IMR-90 (cell line): Measurements from ENCODE around the gene PYROXD2. TPM values are rescaled to one million over a fixed set of nuclear protein-coding genes. Genes with fewer than 3 reads are reported as not detected.

Experiments used
- ATAC-seq: fragments of 200-7000 bp; cut with Tn5 transposase; 2 replicates; pipeline ENCODE4 v1.9.1; 2020; ENCODE audit warnings: low read depth, mild to moderate bottlenecking, moderate library complexity
- BruUV-seq: library from RNA; stranded (reverse); fragments of 400-500 nt; replicated peaks from 2 replicates; lab custom pipeline; 2021; lab: Mats Ljungman, UMichigan
- CTCF ChIA-PET: fragments of 300-600 bp; formaldehyde crosslinking; extraction: SDS; loops from one replicate; lab custom pipeline; 2021; ENCODE audit warnings: antibody characterized with exemption; lab: Yijun Ruan, JAX
- POLR2A ChIA-PET: fragments of 300-600 bp; sonication (Branson Sonifier 250); formaldehyde crosslinking; loops from one replicate; lab custom pipeline; 2022; ENCODE audit warnings: antibody characterized with exemption; ENCODE audit not compliant: unreplicated experiment; lab: Charles Lee
- DNase-seq: peaks from one replicate; pipeline ENCODE4 v3.0.0; 2013
- H2AFZ ChIP-seq: replicated peaks from 2 replicates; pipeline ENCODE3; 2013; ENCODE audit warnings: low read length, mild to moderate bottlenecking; ENCODE audit not compliant: poor library complexity
- H2AK5ac ChIP-seq: 2 replicates; pipeline ENCODE4 v1.6.1; 2013; ENCODE audit warnings: low read depth, low read length, inconsistent platforms
- H2AK9ac ChIP-seq: replicated peaks from 2 replicates; pipeline ENCODE3; 2013; ENCODE audit warnings: mild to moderate bottlenecking, low read depth, low read length, moderate library complexity; ENCODE audit not compliant: poor library complexity
- H2BK120ac ChIP-seq: 2 replicates; pipeline ENCODE4 v1.6.1; 2013; ENCODE audit warnings: low read depth, low read length, inconsistent platforms
- H2BK15ac ChIP-seq: 3 replicates; pipeline ENCODE4 v1.6.1; 2013; ENCODE audit warnings: low read depth, low read length, inconsistent platforms
- H2BK20ac ChIP-seq: 2 replicates; pipeline ENCODE4 v1.6.1; 2013; ENCODE audit warnings: low read depth, mild to moderate bottlenecking, inconsistent platforms, low read length, moderate library complexity
- H2BK5ac ChIP-seq: 2 replicates; pipeline ENCODE4 v1.6.1; 2013; ENCODE audit warnings: mild to moderate bottlenecking, low read depth, low read length, inconsistent platforms; ENCODE audit not compliant: poor library complexity, severe bottlenecking
- H3K14ac ChIP-seq: replicated peaks from 2 replicates; pipeline ENCODE4 v1.6.1; 2013; ENCODE audit warnings: low read depth, low read length, inconsistent platforms
- H3K18ac ChIP-seq: 2 replicates; pipeline ENCODE4 v1.6.1; 2013; ENCODE audit warnings: low read depth, low read length, control low read depth
- H3K23ac ChIP-seq: 2 replicates; pipeline ENCODE4 v1.6.1; 2013; ENCODE audit warnings: low read depth, low read length, inconsistent platforms
- H3K27ac ChIP-seq: 2 replicates; pipeline ENCODE4 v1.5.1; 2013; ENCODE audit warnings: mild to moderate bottlenecking, control low read depth, low read length; ENCODE audit not compliant: insufficient read depth
- H3K27me3 ChIP-seq: 2 replicates; pipeline ENCODE4 v1.6.1; 2013; ENCODE audit warnings: low read length; ENCODE audit not compliant: control insufficient read depth, insufficient read depth
- H3K36me3 ChIP-seq: 2 replicates; pipeline ENCODE4 v1.6.1; 2013; ENCODE audit warnings: low read length, mixed read lengths; ENCODE audit not compliant: control insufficient read depth, insufficient read depth
- H3K4ac ChIP-seq: 2 replicates; pipeline ENCODE4 v1.6.1; 2013; ENCODE audit warnings: low read depth, low read length, inconsistent platforms
- H3K4me1 ChIP-seq: 2 replicates; pipeline ENCODE4 v1.6.1; 2013; ENCODE audit warnings: low read length, mixed read lengths; ENCODE audit not compliant: control insufficient read depth, insufficient read depth
- H3K4me2 ChIP-seq: 2 replicates; pipeline ENCODE4 v1.6.1; 2013; ENCODE audit warnings: low read depth, mild to moderate bottlenecking, control low read depth, low read length, moderate library complexity
- H3K4me3 ChIP-seq: 2 replicates; pipeline ENCODE4 v1.5.1; 2013; ENCODE audit warnings: low read depth, mild to moderate bottlenecking, control low read depth, low read length, moderate library complexity; ENCODE audit not compliant: insufficient read depth
- H3K56ac ChIP-seq: 2 replicates; pipeline ENCODE4 v1.6.1; 2013; ENCODE audit warnings: low read length, inconsistent platforms; ENCODE audit not compliant: insufficient read depth; ENCODE audit errors: extremely low read depth
- H3K79me1 ChIP-seq, 2 experiments: 2 replicates each; pipeline ENCODE4 v1.6.1; 2013; ENCODE audit warnings: low read length in 2 of 2, inconsistent platforms in 1 of 2, low read depth in 1 of 2
- H3K9ac ChIP-seq: 2 replicates; pipeline ENCODE4 v1.6.1; 2013; ENCODE audit warnings: low read depth, low read length, control low read depth
- H3K9me1 ChIP-seq: 2 replicates; pipeline ENCODE4 v1.6.1; 2013; ENCODE audit warnings: low read length, inconsistent platforms; ENCODE audit not compliant: insufficient read depth
- H3K9me3 ChIP-seq: 2 replicates; pipeline ENCODE4 v1.6.1; 2013; ENCODE audit warnings: low read length; ENCODE audit not compliant: control insufficient read depth, insufficient read depth
- H4K20me1 ChIP-seq: 2 replicates; pipeline ENCODE4 v1.6.1; 2013; ENCODE audit warnings: low read length, inconsistent platforms; ENCODE audit not compliant: insufficient read depth
- H4K5ac ChIP-seq: 2 replicates; pipeline ENCODE4 v1.6.1; 2013; ENCODE audit warnings: mild to moderate bottlenecking, low read depth, low read length, control low read depth
- H4K8ac ChIP-seq, 2 experiments: 2 replicates each; pipeline ENCODE4 v1.6.1; 2013; ENCODE audit warnings: low read depth in 2 of 2, low read length in 2 of 2, control low read depth in 1 of 2, inconsistent platforms in 1 of 2
- H4K91ac ChIP-seq: 2 replicates; pipeline ENCODE4 v1.6.1; 2013; ENCODE audit warnings: low read depth, low read length, inconsistent platforms; ENCODE audit not compliant: insufficient read depth
- BHLHE40 ChIP-seq: fragments of 150-350 bp; IDR thresholded peaks from 2 replicates; pipeline ENCODE4 v1.6.1; 2016; ENCODE audit warnings: mild to moderate bottlenecking, low read depth, low read length
- CEBPB ChIP-seq: IDR thresholded peaks from 2 replicates; pipeline ENCODE4 v1.6.1; 2012; ENCODE audit warnings: low read depth, low read length, improper control_type of control experiment
- CHD1 ChIP-seq: IDR thresholded peaks from 2 replicates; pipeline ENCODE4 v1.6.1; 2012; ENCODE audit warnings: low read depth, low read length, improper control_type of control experiment
- CTCF ChIP-seq: conservative IDR thresholded peaks from 2 replicates; pipeline ENCODE4 v1.5.1; 2012; ENCODE audit warnings: mild to moderate bottlenecking, low read depth, low read length, improper control_type of control experiment
- FOS ChIP-seq: fragments of 150-350 bp; IDR thresholded peaks from 2 replicates; pipeline ENCODE4 v1.6.1; 2016; ENCODE audit warnings: low read depth, low read length
- MAFK ChIP-seq: IDR thresholded peaks from 2 replicates; pipeline ENCODE4 v1.6.1; 2012; ENCODE audit warnings: low read depth, low read length, improper control_type of control experiment
- MAZ ChIP-seq: IDR thresholded peaks from 2 replicates; pipeline ENCODE4 v1.6.1; 2012; ENCODE audit warnings: low read depth, mild to moderate bottlenecking, low read length, improper control_type of control experiment, moderate library complexity, borderline replicate concordance
- MXI1 ChIP-seq: IDR thresholded peaks from 2 replicates; pipeline ENCODE4 v1.6.1; 2012; ENCODE audit warnings: low read depth, mild to moderate bottlenecking, low read length, moderate library complexity, borderline replicate concordance
- NFE2L2 ChIP-seq: fragments of 150-350 bp; IDR thresholded peaks from 2 replicates; pipeline ENCODE4 v1.6.1; 2016; ENCODE audit warnings: low read depth, mild to moderate bottlenecking, low read length
- POLR2A ChIP-seq: IDR thresholded peaks from 2 replicates; pipeline ENCODE4 v1.6.1; 2012; ENCODE audit warnings: mild to moderate bottlenecking, low read depth, low read length
- RAD21 ChIP-seq: IDR thresholded peaks from 2 replicates; pipeline ENCODE4 v1.6.1; 2012; ENCODE audit warnings: low read length, improper control_type of control experiment
- RCOR1 ChIP-seq: IDR thresholded peaks from 2 replicates; pipeline ENCODE4 v1.6.1; 2012; ENCODE audit warnings: mild to moderate bottlenecking, low read length, improper control_type of control experiment; ENCODE audit not compliant: insufficient replicate concordance
- RFX5 ChIP-seq: IDR thresholded peaks from 2 replicates; pipeline ENCODE4 v1.8.0; 2012; ENCODE audit warnings: low read depth, mild to moderate bottlenecking, low read length, moderate library complexity
- SMC3 ChIP-seq: fragments of 150-350 bp; IDR thresholded peaks from 2 replicates; pipeline ENCODE4 v1.6.1; 2016; ENCODE audit warnings: low read depth, mild to moderate bottlenecking, antibody characterized with exemption, low read length, moderate library complexity
- WGBS, 2 experiments: methylation state at CpG; one replicate each; pipeline versions ENCODE4 v1.1.5 to v1.1.7; 2013; ENCODE audit warnings: missing lambda C conversion rate in 2 of 2; ENCODE audit not compliant: insufficient read length in 1 of 2; ENCODE audit errors: extremely low coverage in 2 of 2; 5-methylcytosine and 5-hydroxymethylcytosine counted together
- dilution Hi-C: fragments of 300-500 bp; cut with HindIII; formaldehyde crosslinking; loops from one replicate; pipeline ENCODE4 v1.14.3; 2018; ENCODE audit warnings: low sequenced_read_pairs; ENCODE audit not compliant: unreplicated experiment
- in situ Hi-C: fragments of 300-500 bp; cut with MboI; formaldehyde crosslinking; loops from 3 replicates; pipeline ENCODE4 v1.14.3; 2019; ENCODE audit warnings: low sequenced_read_pairs, inconsistent platforms, mixed read lengths
- intact Hi-C: fragments of 100-400 bp; cut with micrococcal nuclease; formaldehyde crosslinking; loops from 2 replicates; pipeline ENCODE4 v1.10.0; 2022
- polyA plus RNA-seq, 3 experiments: library from polyadenylated mRNA; depleted of rRNA; stranded (reverse); fragments of >200 nt; gene quantifications; 2 replicates each; pipeline ENCODE4 v1.2.3, GENCODE V29; 2012; ENCODE audit warnings: low replicate concordance in 1 of 3
- total RNA-seq: library from RNA; depleted of rRNA; stranded (reverse); fragments of >200 nt; gene quantifications from 2 replicates; pipeline ENCODE4 v1.2.3, GENCODE V29; 2012
- TF ChIP-seq, protein P1 (sequence below): fragments of 150-350 bp; IDR thresholded peaks from 2 replicates; pipeline ENCODE4 v1.6.1; 2017; ENCODE audit warnings: mild to moderate bottlenecking, antibody characterized with exemption, low read length, low read depth

PYROXD2 gene
- total and polyA plus RNA-seq, 2 of the 4 experiments (the other 2 are of a cell fraction): 6.5 to 16.3 TPM

DNA sequence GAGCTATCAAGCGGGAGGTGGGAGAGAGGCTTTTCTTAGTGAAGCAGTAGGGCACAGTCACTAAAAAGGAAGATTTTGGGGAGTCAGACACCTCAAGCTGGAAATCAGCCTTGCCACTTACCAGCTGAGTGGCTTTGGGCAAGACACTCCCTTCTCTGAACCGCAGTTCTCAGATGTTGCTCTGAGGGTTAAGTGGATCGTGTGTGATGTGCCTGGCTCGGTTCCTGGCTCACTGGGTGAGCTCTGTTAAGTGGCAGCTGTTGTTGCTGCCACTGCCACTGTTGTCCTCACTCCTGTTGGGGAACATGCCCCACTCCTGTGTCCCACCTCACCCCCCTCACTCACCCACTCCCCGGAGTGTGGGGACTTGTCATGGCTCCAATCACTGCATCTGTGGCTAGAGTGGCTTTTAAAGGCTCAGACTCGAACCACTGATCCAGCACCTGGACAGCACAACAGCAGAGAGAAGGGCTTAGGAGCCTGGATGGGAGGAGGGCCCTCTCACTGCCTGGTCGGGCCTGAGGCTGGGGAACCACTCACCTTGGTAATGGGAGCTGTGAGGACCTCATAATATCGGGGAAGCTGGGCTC, 20.0 kb downstream of the PYROXD2 start:
- Histone ChIP-seq H3K4ac (no peak overlapping the region), H3K4me1 (peaks cover 5% of the 10 kb centered on the region; the same call in 1 of the 2 replicates), H4K20me1 (no peaks in the 10 kb centered on the region), H3K27me3 (no peaks in the 10 kb centered on the region), H3K27ac (no peak overlapping the region), H3K9me1 (peaks cover 8% of the 10 kb centered on the region; the same call in 1 of the 2 replicates), H2BK120ac (no peak overlapping the region), H2AK5ac (peak overlapping the region; percentile 8; the same call in 1 of the 2 replicates), H3K23ac (no peak overlapping the region), H3K9ac (no peak overlapping the region), H2BK5ac (no peak overlapping the region), H4K8ac (no peak overlapping the region), H2AK9ac (no peak overlapping the region), H4K5ac (no peak overlapping the region), H2BK15ac (no peak overlapping the region; the same call in 2 of the 3 replicates), H2AFZ (no peak overlapping the region), H4K91ac (no peak overlapping the region), H3K14ac (no peak overlapping the region), H2BK20ac (no peak overlapping the region), H3K56ac (no peak overlapping the region), H3K4me2 (no peak overlapping the region), H3K18ac (no peak overlapping the region), H3K9me3 (no peaks in the 10 kb centered on the region), H3K36me3 (peaks cover 30% of the 10 kb centered on the region; the same call in 1 of the 2 replicates), H3K4me3 (no peak overlapping the region), H3K79me1 (no peaks in the 10 kb centered on the region)
- DNase-seq (no peak), ATAC-seq (peak; percentile 33; the same call in 1 of the 2 replicates)
- ChIA-PET CTCF (interaction anchor here (0.6 to 1.4 kb wide), 6 partner anchors 63 to 225 kb away, joined by 3 to 4 read pairs (median 4); no protein-coding TSS in a partner anchor), POLR2A (no interaction called here)
- in situ Hi-C loops (loop anchor here (5.0 kb wide), 1 partner anchor 148 kb away; no protein-coding TSS in a partner anchor), dilution Hi-C loops (no loop called here), intact Hi-C loops (loop anchor here (1.0 kb wide), 3 partner anchors 86 to 152 kb away; no protein-coding TSS in a partner anchor)
- no TSS peak for BruUV-seq
- WGBS, 2 experiments: 100% methylated on average over 1 of the region's 8 CpGs; no CpG with 5 or more reads in 1 of the 2 experiments
- TF ChIP-seq, protein P1, sequence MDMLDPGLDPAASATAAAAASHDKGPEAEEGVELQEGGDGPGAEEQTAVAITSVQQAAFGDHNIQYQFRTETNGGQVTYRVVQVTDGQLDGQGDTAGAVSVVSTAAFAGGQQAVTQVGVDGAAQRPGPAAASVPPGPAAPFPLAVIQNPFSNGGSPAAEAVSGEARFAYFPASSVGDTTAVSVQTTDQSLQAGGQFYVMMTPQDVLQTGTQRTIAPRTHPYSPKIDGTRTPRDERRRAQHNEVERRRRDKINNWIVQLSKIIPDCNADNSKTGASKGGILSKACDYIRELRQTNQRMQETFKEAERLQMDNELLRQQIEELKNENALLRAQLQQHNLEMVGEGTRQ: no peak
- TF ChIP-seq SMC3 (no peak), RFX5 (no peak), CTCF (no peak), MXI1 (no peak), MAZ (no peak), RCOR1 (no peak), CHD1 (no peak), BHLHE40 (no peak), RAD21 (no peak), CEBPB (no peak), POLR2A (no peak), NFE2L2 (no peak), FOS (no peak), MAFK (no peak)
